Keratinocyte (primary cell): ENCODE data around the gene FHL3. TPM values are rescaled to one million over a fixed set of nuclear protein-coding genes. Genes with fewer than 3 reads are reported as not detected.
A peak's percentile ranks its signal among the peaks of the same experiment; 100 is the strongest.

Experiments
- DNase-seq: peaks from one replicate; pipeline ENCODE4 v3.0.0-alpha.2; 2011; ENCODE audit warnings: low read depth, missing footprints, low spot score
- FAIRE-seq: peaks from 2 replicates; lab custom pipeline; 2011; peaks lifted over from hg19 to GRCh38; lab: Jason Lieb, UNC
- H2AFZ ChIP-seq: 2 replicates; pipeline ENCODE4 v1.6.0; 2012; ENCODE audit warnings: low read length, control low read depth, inconsistent platforms; ENCODE audit not compliant: control insufficient read depth
- H3K27ac ChIP-seq: 2 replicates; pipeline ENCODE4 v1.5.1; 2011; ENCODE audit warnings: low read length; ENCODE audit not compliant: control insufficient read depth, insufficient read depth
- H3K27me3 ChIP-seq: 3 replicates; pipeline ENCODE4 v1.6.0; 2011; ENCODE audit warnings: low read length; ENCODE audit not compliant: control insufficient read depth, insufficient read depth; ENCODE audit errors: extremely low read depth
- H3K36me3 ChIP-seq, 2 experiments: 2 replicates in 1 of 2; 3 replicates in 1 of 2; pipeline ENCODE4 v1.5.1; 2011; ENCODE audit warnings: low read length in 2 of 2, mild to moderate bottlenecking in 1 of 2; ENCODE audit not compliant: control insufficient read depth in 2 of 2, insufficient read depth in 2 of 2; ENCODE audit errors: extremely low read depth in 1 of 2
- H3K4me1 ChIP-seq: 3 replicates; pipeline ENCODE4 v1.5.1; 2011; ENCODE audit warnings: low read length; ENCODE audit not compliant: control insufficient read depth, insufficient read depth; ENCODE audit errors: extremely low read depth
- H3K4me2 ChIP-seq: 3 replicates; pipeline ENCODE4 v1.6.0; 2011; ENCODE audit warnings: low read depth, low read length; ENCODE audit not compliant: control insufficient read depth, insufficient read depth; ENCODE audit errors: extremely low read depth
- H3K4me3 ChIP-seq, 3 experiments: fragments of 200-600 bp in 1 of 3; sonication (generic) in 1 of 3; 2 replicates in 2 of 3; 3 replicates in 1 of 3; pipeline ENCODE4 v1.5.1; 2011 to 2016; ENCODE audit warnings: low read length in 3 of 3, mild to moderate bottlenecking in 3 of 3, control low read depth in 2 of 3, inconsistent platforms in 1 of 3, low read depth in 1 of 3, mixed read lengths in 1 of 3, mixed run types in 1 of 3, moderate library complexity in 1 of 3; ENCODE audit not compliant: control insufficient read depth in 2 of 3, insufficient read depth in 2 of 3; ENCODE audit errors: extremely low read depth in 1 of 3
- H3K79me2 ChIP-seq: 2 replicates; pipeline ENCODE4 v1.6.0; 2012; ENCODE audit warnings: low read length; ENCODE audit not compliant: control insufficient read depth, insufficient read depth
- H3K9ac ChIP-seq: 3 replicates; pipeline ENCODE4 v1.6.0; 2011; ENCODE audit warnings: low read length; ENCODE audit not compliant: control insufficient read depth, insufficient read depth; ENCODE audit errors: extremely low read depth
- H3K9me1 ChIP-seq: 3 replicates; pipeline ENCODE4 v1.6.0; 2011; ENCODE audit warnings: low read length; ENCODE audit not compliant: control insufficient read depth, insufficient read depth; ENCODE audit errors: extremely low read depth
- H3K9me3 ChIP-seq: 2 replicates; pipeline ENCODE4 v1.5.1; 2012; ENCODE audit warnings: low read depth, low read length; ENCODE audit not compliant: control insufficient read depth
- H4K20me1 ChIP-seq: 3 replicates; pipeline ENCODE4 v1.6.0; 2011; ENCODE audit warnings: low read length; ENCODE audit not compliant: control insufficient read depth, insufficient read depth; ENCODE audit errors: extremely low read depth
- EZH2 ChIP-seq: IDR thresholded peaks from one replicate; pipeline ENCODE4 v1.6.1; 2012; ENCODE audit warnings: inconsistent platforms, mild to moderate bottlenecking, low read length, moderate library complexity
- dilution Hi-C: fragments of 300-500 bp; cut with MboI; formaldehyde crosslinking; loops from one replicate; pipeline ENCODE4 v1.7.0; 2020; ENCODE audit warnings: low sequenced_read_pairs; ENCODE audit not compliant: extremely low pct_ligation_motif_present
- polyA plus RNA-seq, 5 experiments: library from polyadenylated mRNA; depleted of rRNA in 3 of 5; stranded (reverse) in 3 of 5; stranded (forward) in 1 of 5; unstranded in 1 of 5; fragments of >200 nt; gene quantifications; 1 replicate in 1 of 5; 2 replicates in 3 of 5; 3 replicates in 1 of 5; pipeline versions ENCODE4 v1.2.1 to v1.2.3, GENCODE V29; 2011 to 2012; ENCODE audit warnings: missing spikeins in 2 of 5, low read depth in 1 of 5, low replicate concordance in 1 of 5
- TF ChIP-seq, protein P1 (sequence below), 3 experiments: IDR thresholded peaks in 1 of 3; conservative IDR thresholded peaks in 1 of 3; optimal IDR thresholded peaks in 1 of 3; 2 replicates in 2 of 3; 3 replicates in 1 of 3; pipeline versions ENCODE3 to v1.5.1; 2011; ENCODE audit warnings: low read length in 3 of 3, mild to moderate bottlenecking in 3 of 3, moderate library complexity in 2 of 3, control low read depth in 1 of 3, inconsistent platforms in 1 of 3; ENCODE audit not compliant: insufficient read depth in 2 of 3; ENCODE audit errors: extremely low read depth in 1 of 3

FHL3 gene
- polyA plus RNA-seq, 1 donor (not counting 4 experiments of a cell fraction or from before 2014, with no cell fraction given) = 5.1 TPM

GRCh38 chr1:38025664-38026063, 20.4 kb upstream of the FHL3 start:
- Histone ChIP-seq H3K36me3 (peaks cover 14 to 16% of the 10 kb centered on the region in 2 experiments), H4K20me1 (peaks cover 4% of the 10 kb centered on the region), H3K9me1 (no peaks in the 10 kb centered on the region), H3K27me3 (no peaks in the 10 kb centered on the region), H3K9me3 (no peaks in the 10 kb centered on the region), H3K9ac (peak overlapping the region; percentile 11), H2AFZ (no peak overlapping the region), H3K27ac (peak overlapping the region; percentile 45), H3K79me2 (no peaks in the 10 kb centered on the region), H3K4me3 (peak overlapping the region in 1 of 3 experiments; percentile 2), H3K4me1 (peaks cover 60% of the 10 kb centered on the region), H3K4me2 (peak overlapping the region; percentile 38)
- TF ChIP-seq EZH2 = no peak
- TF ChIP-seq, protein P1, sequence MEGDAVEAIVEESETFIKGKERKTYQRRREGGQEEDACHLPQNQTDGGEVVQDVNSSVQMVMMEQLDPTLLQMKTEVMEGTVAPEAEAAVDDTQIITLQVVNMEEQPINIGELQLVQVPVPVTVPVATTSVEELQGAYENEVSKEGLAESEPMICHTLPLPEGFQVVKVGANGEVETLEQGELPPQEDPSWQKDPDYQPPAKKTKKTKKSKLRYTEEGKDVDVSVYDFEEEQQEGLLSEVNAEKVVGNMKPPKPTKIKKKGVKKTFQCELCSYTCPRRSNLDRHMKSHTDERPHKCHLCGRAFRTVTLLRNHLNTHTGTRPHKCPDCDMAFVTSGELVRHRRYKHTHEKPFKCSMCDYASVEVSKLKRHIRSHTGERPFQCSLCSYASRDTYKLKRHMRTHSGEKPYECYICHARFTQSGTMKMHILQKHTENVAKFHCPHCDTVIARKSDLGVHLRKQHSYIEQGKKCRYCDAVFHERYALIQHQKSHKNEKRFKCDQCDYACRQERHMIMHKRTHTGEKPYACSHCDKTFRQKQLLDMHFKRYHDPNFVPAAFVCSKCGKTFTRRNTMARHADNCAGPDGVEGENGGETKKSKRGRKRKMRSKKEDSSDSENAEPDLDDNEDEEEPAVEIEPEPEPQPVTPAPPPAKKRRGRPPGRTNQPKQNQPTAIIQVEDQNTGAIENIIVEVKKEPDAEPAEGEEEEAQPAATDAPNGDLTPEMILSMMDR (optimal IDR thresholded peaks at IDR 0.05 in 1 of 3, IDR thresholded peaks at IDR 0.05 in 1 of 3, conservative IDR thresholded peaks at IDR 0.05 in 1 of 3; ENCODE audit: extremely low read depth in 1 of 3, insufficient read depth in 2 of 3, low read length in 3 of 3) = no peak
- DNase-seq (no peak), FAIRE-seq (no peak)
- dilution Hi-C loops = no loop called here

DNA sequence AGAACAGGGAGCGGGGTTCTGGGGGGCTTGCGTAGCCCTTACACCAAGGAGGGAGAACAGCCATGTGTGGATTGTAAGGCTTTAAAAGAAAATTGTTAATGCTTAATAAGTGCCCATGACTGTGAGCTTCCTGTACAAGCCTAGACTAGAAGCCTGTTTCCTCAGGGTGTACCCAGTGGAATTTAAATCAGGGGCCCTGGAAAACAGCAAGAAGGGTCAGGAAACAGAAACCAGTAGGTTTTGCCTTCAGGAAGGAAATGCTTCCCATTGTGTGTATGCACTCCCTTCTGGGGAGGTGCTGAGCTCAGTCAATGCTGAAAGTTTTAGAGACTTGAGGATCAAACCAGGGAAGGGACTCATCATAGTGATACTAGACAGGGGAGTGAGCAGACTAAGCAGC, 19.9 kb upstream of the FHL3 start:
- Histone ChIP-seq H3K27ac (peak overlapping the region; percentile 45), H3K9ac (peak overlapping the region; percentile 11), H2AFZ (no peak overlapping the region), H3K27me3 (no peaks in the 10 kb centered on the region), H3K9me1 (no peaks in the 10 kb centered on the region), H3K4me3 (peak overlapping the region in 2 of 3 experiments; percentile 2 to 4), H3K36me3 (peaks cover 14 to 16% of the 10 kb centered on the region in 2 experiments), H3K9me3 (no peaks in the 10 kb centered on the region), H3K79me2 (no peaks in the 10 kb centered on the region), H4K20me1 (peaks cover 4% of the 10 kb centered on the region), H3K4me2 (peak overlapping the region; percentile 38), H3K4me1 (peaks cover 56% of the 10 kb centered on the region)
- peak; percentile 75 for FAIRE-seq
- no peak for DNase-seq
- no peak for TF ChIP-seq EZH2
- TF ChIP-seq, protein P1 (optimal IDR thresholded peaks at IDR 0.05 in 1 of 3, IDR thresholded peaks at IDR 0.05 in 1 of 3, conservative IDR thresholded peaks at IDR 0.05 in 1 of 3; ENCODE audit: extremely low read depth in 1 of 3, insufficient read depth in 2 of 3, low read length in 3 of 3) = no peak
- dilution Hi-C loops = no loop called here
